OCI-LY1 (cell line): Measurements from ENCODE around the gene VWC2L.

Experiments
- H2AFZ ChIP-seq: fragments of 200-600 bp; sonication (generic), shearing (Covaris generic); 2 replicates; pipeline ENCODE4 v1.6.0; 2014; ENCODE audit warnings: antibody characterized with exemption, mild to moderate bottlenecking, low read length
- H3F3A ChIP-seq: fragments of 200-600 bp; sonication (generic), shearing (Covaris generic); 2 replicates; pipeline ENCODE4 v1.6.0; 2014; ENCODE audit warnings: mild to moderate bottlenecking, antibody characterized with exemption, low read length, moderate library complexity; ENCODE audit not compliant: insufficient read depth
- H3K27ac ChIP-seq: fragments of 200-600 bp; sonication (generic); 2 replicates; pipeline ENCODE4 v1.5.1; 2014; ENCODE audit warnings: low read length, mixed run types, mild to moderate bottlenecking, low read depth; ENCODE audit not compliant: poor library complexity, severe bottlenecking
- H3K27me3 ChIP-seq: fragments of 200-600 bp; sonication (generic); 2 replicates; pipeline ENCODE4 v1.6.0; 2014; ENCODE audit warnings: antibody characterized with exemption, mild to moderate bottlenecking, low read length, moderate library complexity; ENCODE audit not compliant: insufficient read depth
- H3K36me3 ChIP-seq: fragments of 200-600 bp; sonication (generic); 2 replicates; pipeline ENCODE4 v1.6.1; 2014; ENCODE audit warnings: mild to moderate bottlenecking, antibody characterized with exemption, low read length, moderate library complexity, mixed read lengths; ENCODE audit not compliant: insufficient read depth
- H3K4me1 ChIP-seq: fragments of 200-600 bp; sonication (generic); 2 replicates; pipeline ENCODE4 v1.5.1; 2014; ENCODE audit warnings: mild to moderate bottlenecking, low read length, moderate library complexity; ENCODE audit not compliant: insufficient read depth, severe bottlenecking
- H3K4me2 ChIP-seq: fragments of 200-600 bp; sonication (generic), shearing (Covaris generic); 2 replicates; pipeline ENCODE4 v1.6.1; 2014; ENCODE audit warnings: low read length
- H3K4me3 ChIP-seq: fragments of 200-600 bp; sonication (generic); 2 replicates; pipeline ENCODE4 v1.5.1; 2014; ENCODE audit warnings: low read length, low read depth, mild to moderate bottlenecking, mixed read lengths; ENCODE audit not compliant: poor library complexity, severe bottlenecking
- H3K79me2 ChIP-seq: fragments of 200-600 bp; shearing (Covaris generic); 2 replicates; pipeline ENCODE4 v1.6.1; 2016; ENCODE audit warnings: mixed run types, low read length, mixed read lengths; ENCODE audit not compliant: insufficient read depth
- H3K9ac ChIP-seq: fragments of 200-600 bp; sonication (generic), shearing (Covaris generic); 2 replicates; pipeline ENCODE4 v1.6.1; 2014; ENCODE audit warnings: mild to moderate bottlenecking, low read length, mixed read lengths
- H3K9me2 ChIP-seq: fragments of 200-600 bp; sonication (generic), shearing (Covaris generic); 2 replicates; pipeline ENCODE4 v1.6.1; 2014; ENCODE audit warnings: low read depth, mild to moderate bottlenecking, low read length, mixed read lengths
- H3K9me3 ChIP-seq: fragments of 200-600 bp; shearing (Covaris generic); 2 replicates; pipeline ENCODE4 v1.6.1; 2014; ENCODE audit warnings: low read length, mixed read lengths
- H4K20me1 ChIP-seq: fragments of 200-600 bp; sonication (generic), shearing (Covaris generic); 2 replicates; pipeline ENCODE4 v1.6.0; 2016; ENCODE audit warnings: mild to moderate bottlenecking, low read length; ENCODE audit not compliant: insufficient read depth
- EZH2 ChIP-seq: fragments of 200-600 bp; sonication (generic), shearing (Covaris generic); IDR thresholded peaks from 2 replicates; pipeline ENCODE4 v1.8.0; 2017; ENCODE audit warnings: borderline replicate concordance, mixed run types, mild to moderate bottlenecking, antibody characterized with exemption, low read length, moderate library complexity, mixed read lengths
- TF ChIP-seq, protein P1 (sequence below): fragments of 200-600 bp; sonication (generic), shearing (Covaris generic); IDR thresholded peaks from 2 replicates; pipeline ENCODE4 v1.5.1; 2017; ENCODE audit warnings: mild to moderate bottlenecking, antibody characterized with exemption, low read length, moderate library complexity, mixed read lengths

Gene VWC2L

DNA sequence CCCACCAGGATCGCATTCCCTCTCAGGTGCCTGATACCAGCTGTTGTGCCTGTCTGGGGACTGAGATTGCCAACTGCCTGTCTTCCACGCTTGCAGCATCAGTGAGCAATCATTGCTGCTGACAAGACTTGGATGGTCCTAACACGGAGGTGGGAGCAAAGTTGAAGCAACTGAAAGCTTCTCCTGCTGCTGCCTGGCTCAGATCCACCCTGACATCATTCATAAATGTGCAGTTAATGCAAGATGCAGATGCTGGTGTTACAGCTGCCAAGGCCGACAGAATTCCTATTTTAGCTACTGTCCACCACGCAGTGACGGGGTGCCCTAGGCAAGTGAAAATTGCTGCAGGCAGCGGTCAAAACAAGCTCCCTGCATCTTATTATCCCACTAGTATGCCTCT is 131.4 kb downstream of the VWC2L start:
- Histone ChIP-seq H3F3A (no peaks in the 10 kb centered on the region), H3K27ac (no peak overlapping the region), H3K9me3 (no peaks in the 10 kb centered on the region), H3K9ac (no peak overlapping the region), H3K4me2 (no peak overlapping the region), H4K20me1 (no peaks in the 10 kb centered on the region), H2AFZ (no peak overlapping the region), H3K4me3 (no peak overlapping the region), H3K36me3 (no peaks in the 10 kb centered on the region), H3K27me3 (no peaks in the 10 kb centered on the region), H3K9me2 (no peaks in the 10 kb centered on the region), H3K79me2 (no peaks in the 10 kb centered on the region), H3K4me1 (no peaks in the 10 kb centered on the region)
- no peak for TF ChIP-seq EZH2
- TF ChIP-seq, protein P1, sequence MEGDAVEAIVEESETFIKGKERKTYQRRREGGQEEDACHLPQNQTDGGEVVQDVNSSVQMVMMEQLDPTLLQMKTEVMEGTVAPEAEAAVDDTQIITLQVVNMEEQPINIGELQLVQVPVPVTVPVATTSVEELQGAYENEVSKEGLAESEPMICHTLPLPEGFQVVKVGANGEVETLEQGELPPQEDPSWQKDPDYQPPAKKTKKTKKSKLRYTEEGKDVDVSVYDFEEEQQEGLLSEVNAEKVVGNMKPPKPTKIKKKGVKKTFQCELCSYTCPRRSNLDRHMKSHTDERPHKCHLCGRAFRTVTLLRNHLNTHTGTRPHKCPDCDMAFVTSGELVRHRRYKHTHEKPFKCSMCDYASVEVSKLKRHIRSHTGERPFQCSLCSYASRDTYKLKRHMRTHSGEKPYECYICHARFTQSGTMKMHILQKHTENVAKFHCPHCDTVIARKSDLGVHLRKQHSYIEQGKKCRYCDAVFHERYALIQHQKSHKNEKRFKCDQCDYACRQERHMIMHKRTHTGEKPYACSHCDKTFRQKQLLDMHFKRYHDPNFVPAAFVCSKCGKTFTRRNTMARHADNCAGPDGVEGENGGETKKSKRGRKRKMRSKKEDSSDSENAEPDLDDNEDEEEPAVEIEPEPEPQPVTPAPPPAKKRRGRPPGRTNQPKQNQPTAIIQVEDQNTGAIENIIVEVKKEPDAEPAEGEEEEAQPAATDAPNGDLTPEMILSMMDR: no peak

DNA sequence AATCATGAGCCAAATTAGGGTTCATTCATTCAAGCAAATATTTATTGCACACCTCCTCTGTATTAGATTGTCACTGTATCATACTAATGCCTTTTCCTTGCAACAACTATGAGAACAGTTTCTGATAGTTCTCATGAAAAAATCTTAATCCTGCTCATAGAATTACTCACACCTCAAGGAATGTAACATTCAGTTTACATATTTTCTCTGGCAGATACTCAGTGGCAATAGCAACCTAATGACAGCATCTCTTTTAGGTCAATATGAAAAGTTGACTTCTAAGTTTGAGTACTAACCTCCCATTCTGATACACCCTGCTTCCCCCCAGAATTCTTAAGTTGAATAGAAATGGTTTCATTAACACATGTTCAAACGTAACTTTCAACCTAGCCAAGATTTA is 132.0 kb downstream of the VWC2L start:
- Histone ChIP-seq H3K9me3 (no peaks in the 10 kb centered on the region), H3K27ac (no peak overlapping the region), H3K36me3 (no peaks in the 10 kb centered on the region), H3K4me3 (no peak overlapping the region), H2AFZ (no peak overlapping the region), H3K9ac (no peak overlapping the region), H3K4me1 (no peaks in the 10 kb centered on the region), H3K9me2 (no peaks in the 10 kb centered on the region), H3K79me2 (no peaks in the 10 kb centered on the region), H4K20me1 (no peaks in the 10 kb centered on the region), H3K4me2 (no peak overlapping the region), H3K27me3 (no peaks in the 10 kb centered on the region), H3F3A (no peaks in the 10 kb centered on the region)
- no peak for TF ChIP-seq EZH2
- TF ChIP-seq, protein P1: no peak

DNA sequence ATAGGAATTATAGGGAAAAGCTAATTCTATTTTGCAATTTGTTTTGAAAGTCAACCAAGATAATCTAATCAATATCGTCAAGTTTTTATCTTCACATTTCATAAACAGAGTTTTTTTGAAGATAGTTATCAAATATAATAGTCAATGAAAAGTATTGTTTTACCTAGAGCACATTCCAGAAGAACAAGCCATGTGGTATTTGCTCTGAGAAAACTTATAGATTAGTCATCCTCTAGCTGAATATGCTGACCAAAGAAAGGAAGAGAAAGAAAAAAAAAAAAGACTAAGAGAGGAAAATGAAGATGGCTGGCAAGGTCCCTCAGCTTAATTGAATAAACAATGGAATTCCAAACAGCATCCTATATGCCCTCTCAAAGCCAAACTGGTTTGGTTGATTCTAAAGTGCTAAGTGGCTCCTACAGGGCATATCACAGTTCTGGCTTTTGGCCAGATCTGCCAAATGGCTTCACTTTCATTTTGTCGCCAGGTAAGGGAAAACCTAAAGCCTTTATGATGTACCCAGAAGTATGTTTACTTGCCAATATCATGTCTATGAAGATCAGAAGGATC is 132.6 kb downstream of the VWC2L start:
- H3K27ac ChIP-seq: no peak overlapping the region
- no peaks in the 10 kb centered on the region for H3K27me3 ChIP-seq
- H3K4me1 ChIP-seq: no peaks in the 10 kb centered on the region
- no peak overlapping the region for H3K4me2 ChIP-seq
- H3K36me3 ChIP-seq: no peaks in the 10 kb centered on the region
- H3K9me2 ChIP-seq: no peaks in the 10 kb centered on the region
- H3F3A ChIP-seq: no peaks in the 10 kb centered on the region
- no peaks in the 10 kb centered on the region for H3K79me2 ChIP-seq
- no peaks in the 10 kb centered on the region for H4K20me1 ChIP-seq
- H3K9me3 ChIP-seq: no peaks in the 10 kb centered on the region
- H2AFZ ChIP-seq: no peak overlapping the region
- TF ChIP-seq, protein P1: no peak
- TF ChIP-seq EZH2: no peak
- H3K4me3 ChIP-seq: no peak overlapping the region
- no peak overlapping the region for H3K9ac ChIP-seq
